Measurements from ENCODE around the gene PLD4.

Gene PLD4

GRCh38 chr14:104975481-104976197 is 51.0 kb downstream of the PLD4 start:
- no peak for DNase-seq (ENCODE audit: low read depth)

DNA sequence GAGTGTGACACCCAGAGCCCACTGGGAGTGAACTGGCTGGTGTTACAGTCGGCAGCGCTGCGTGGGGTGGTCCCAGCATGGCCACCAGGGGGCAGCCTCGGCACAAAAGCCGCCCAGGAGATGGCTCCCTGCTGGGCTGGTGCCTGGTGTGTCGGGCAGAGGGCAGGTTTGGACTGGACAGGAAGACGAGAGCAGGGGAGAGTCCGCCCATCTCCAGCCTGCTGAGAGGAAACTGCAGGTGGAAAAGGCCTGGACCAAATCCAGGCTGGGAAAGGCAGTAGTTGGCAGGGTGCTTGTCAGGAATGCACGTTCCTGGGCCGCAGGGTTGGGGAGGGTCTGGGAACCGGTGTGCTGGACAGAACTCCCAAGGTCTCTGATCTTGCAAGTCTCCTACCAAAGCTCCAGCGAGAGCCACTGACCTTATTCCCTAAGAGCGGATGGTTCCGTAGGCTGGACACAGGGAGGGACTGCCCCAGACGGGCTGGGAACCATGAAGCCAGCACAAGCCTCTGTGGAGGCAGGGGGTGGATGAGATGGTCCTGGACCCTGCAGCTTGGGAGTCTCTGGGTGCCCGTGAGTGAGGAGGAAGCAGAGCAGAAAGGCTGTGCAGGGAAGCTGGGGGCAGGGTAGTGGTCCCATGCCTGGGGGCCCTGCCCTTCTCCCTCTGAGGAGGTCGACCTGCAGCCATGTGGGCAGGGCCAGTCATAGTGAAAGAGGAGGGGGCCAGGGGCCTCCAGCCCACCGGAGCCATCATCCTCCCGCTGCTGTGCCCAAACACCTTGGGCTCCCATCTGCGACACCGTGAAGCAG is 51.7 kb downstream of the PLD4 start:
- DNase-seq (ENCODE audit: low read depth), result peak; percentile 84

- no peak for DNase-seq (ENCODE audit: low read depth)
Measured at GRCh38 chr14:104977008-104977680, 52.5 kb downstream of the PLD4 start.

GRCh38 chr14:104977681-104978653 is 53.3 kb downstream of the PLD4 start, which contains the start of gene AHNAK2:
TSS of gene AHNAK2 (minus strand) at chr14:104978374. CDS start at chr14:104978237, 137 bp downstream.
- peak; percentile 64 for DNase-seq (ENCODE audit: low read depth)

DNA sequence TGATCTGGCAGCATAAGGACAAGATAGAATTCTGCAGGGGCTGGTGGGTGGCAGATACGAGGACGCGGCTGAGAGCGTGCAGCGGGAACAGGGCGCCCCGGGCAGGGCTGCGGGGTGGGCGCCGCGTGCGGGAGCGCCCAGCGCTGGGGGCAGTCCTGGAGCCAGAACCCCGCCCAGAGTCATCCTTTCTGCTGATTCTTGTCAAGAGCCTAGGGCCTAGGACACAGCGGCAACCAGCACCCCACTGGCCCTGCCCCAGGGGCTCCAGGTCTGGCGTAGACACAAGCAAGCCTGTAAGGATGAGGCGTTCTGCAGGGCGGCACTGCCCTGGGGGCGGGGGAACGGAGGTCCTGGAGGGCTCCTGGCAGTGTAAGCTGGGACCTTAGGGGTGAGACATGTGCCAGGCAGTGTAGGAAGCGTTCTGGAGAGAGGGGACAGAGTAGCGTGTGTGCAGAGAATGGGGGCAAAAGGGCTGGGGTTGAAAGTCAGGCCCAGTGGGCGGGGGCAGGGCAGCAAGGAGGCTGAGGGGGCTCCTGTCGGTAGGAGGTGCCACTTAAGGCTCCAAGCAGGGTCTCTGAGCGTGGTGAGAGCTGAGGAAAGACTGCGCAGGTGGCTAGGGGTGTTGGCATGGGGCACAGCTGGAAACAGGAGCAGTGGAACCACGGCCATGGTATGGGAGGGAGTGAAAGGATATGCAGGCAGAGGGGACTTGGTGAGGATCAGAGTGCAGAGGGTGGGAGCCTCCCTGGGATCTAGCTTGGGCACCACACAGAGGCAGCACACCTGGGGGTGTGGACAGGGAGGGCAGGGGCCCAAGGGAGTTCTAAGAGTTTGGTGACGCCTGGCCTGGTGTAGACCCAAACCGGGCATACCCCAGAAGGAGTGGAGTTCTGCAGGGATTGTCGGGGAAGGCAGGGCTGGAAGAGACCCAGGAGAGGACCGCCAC is 54.3 kb downstream of the PLD4 start:
- no peak for DNase-seq (ENCODE audit: low read depth)

DNA sequence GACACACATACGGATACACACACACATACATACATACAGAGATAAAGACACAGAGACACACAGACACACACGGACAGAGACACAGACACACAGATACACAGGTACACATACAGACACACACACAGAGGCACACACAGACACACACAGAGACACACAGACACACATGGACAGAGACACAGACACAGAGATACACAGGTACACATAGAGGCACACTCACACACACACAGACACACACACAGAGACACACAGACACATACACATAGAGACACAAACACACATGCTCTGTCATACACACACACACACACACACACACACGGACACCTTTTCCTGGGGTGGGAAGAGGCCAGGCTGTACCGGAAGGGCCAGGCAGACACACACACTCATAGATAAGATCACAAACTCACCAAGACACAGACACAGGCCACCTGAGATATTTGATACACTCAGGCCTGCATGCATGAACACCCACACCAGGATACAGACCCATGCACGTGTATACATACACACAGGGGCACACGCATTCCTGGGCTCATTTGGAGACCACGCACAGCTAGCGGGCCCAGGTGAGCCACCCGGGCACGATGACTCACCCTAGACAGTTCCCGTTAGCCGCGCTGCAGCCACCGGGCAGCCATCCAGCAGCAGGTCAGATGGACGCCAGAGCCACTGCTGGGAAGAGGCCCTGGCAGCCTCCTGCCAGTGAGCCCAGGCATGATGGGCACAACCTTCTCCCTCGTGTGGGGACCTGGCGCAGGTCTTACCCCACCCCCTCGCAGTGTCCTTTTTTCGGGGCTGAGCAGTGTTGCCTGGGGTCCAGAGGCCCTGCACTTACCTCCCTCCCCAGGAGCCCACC is 55.3 kb downstream of the PLD4 start:
- DNase-seq (ENCODE audit: low read depth), result no peak

- no peak for DNase-seq (ENCODE audit: low read depth)
Measured at GRCh38 chr14:104980611-104981531, 56.2 kb downstream of the PLD4 start.

GRCh38 chr14:104981699-104982541 is 57.2 kb downstream of the PLD4 start:
- no peak for DNase-seq (ENCODE audit: low read depth)

GRCh38 chr14:104982548-104983230 is 58.0 kb downstream of the PLD4 start:
- no peak for DNase-seq (ENCODE audit: low read depth)
